ENCODE data around the gene POM121C. TPM values are rescaled to one million over a fixed set of nuclear protein-coding genes. Genes with fewer than 3 reads are reported as not detected.

POM121C gene
- total and polyA plus RNA-seq, 2 of the 4 experiments (the other 2 are of a cell fraction): 6.1 to 18.3 TPM

DNA sequence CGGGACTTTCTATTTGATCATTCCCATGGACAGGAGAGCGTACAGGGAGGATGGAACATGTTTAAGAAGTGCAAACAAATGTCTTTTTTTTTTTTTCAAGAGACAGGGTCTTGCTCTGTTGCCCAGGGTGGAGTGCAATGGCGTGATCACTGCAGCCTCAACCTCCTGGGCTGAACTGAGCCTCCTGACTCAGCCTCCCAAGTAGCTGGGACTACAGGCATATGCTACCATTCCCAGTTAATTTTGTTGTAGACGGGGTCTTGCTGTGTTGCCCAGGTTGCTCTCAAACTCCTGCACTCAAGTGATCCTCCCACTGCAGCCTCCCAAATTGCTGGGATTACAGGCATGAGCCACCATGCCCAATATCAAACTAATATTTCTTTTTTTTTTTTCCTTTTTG lies 46.5 kb upstream of the POM121C start:
- ChIA-PET POLR2A (ENCODE audit: unreplicated experiment) (no interaction called here), CTCF (no interaction called here)
- Histone ChIP-seq H4K5ac (ENCODE audit: low read depth, low read length) (no peak overlapping the region), H2BK120ac (ENCODE audit: low read depth, low read length) (no peak overlapping the region), H3K79me1 (ENCODE audit: low read depth in 1 of 2, low read length in 2 of 2) (peaks cover 2 to 8% of the 10 kb centered on the region in 2 experiments; a peak in 2 of 4 replicates), H3K4ac (ENCODE audit: low read depth, low read length) (no peak overlapping the region), H3K4me1 (ENCODE audit: control insufficient read depth, insufficient read depth, low read length) (peaks cover 7% of the 10 kb centered on the region), H3K36me3 (ENCODE audit: control insufficient read depth, insufficient read depth, low read length) (peaks cover 15% of the 10 kb centered on the region), H3K9me1 (ENCODE audit: insufficient read depth, low read length) (peaks cover 11% of the 10 kb centered on the region; the same call in 1 of the 2 replicates), H3K4me2 (ENCODE audit: low read depth, low read length) (no peak overlapping the region), H3K9ac (ENCODE audit: low read depth, low read length) (no peak overlapping the region), H4K91ac (ENCODE audit: insufficient read depth, low read depth, low read length) (no peak overlapping the region), H3K56ac (ENCODE audit: extremely low read depth, insufficient read depth, low read length) (no peak overlapping the region), H3K23ac (ENCODE audit: low read depth, low read length) (no peak overlapping the region), H3K27me3 (ENCODE audit: control insufficient read depth, insufficient read depth, low read length) (peaks cover 6% of the 10 kb centered on the region; the same call in 1 of the 2 replicates), H2AFZ (replicated peaks; ENCODE audit: low read length, poor library complexity) (no peak overlapping the region), H2BK15ac (ENCODE audit: low read depth, low read length) (no peak overlapping the region), H2AK9ac (replicated peaks; ENCODE audit: low read depth, low read length, poor library complexity) (no peak overlapping the region), H4K8ac (ENCODE audit: low read depth in 2 of 2, low read length in 2 of 2) (no peak overlapping the region), H3K9me3 (ENCODE audit: control insufficient read depth, insufficient read depth, low read length) (no peaks in the 10 kb centered on the region), H2AK5ac (ENCODE audit: low read depth, low read length) (no peak overlapping the region), H2BK20ac (ENCODE audit: low read depth, low read length) (no peak overlapping the region), H3K14ac (replicated peaks; ENCODE audit: low read depth, low read length) (no peak overlapping the region), H3K27ac (ENCODE audit: insufficient read depth, low read length) (no peak overlapping the region), H2BK5ac (ENCODE audit: low read depth, low read length, poor library complexity, severe bottlenecking) (no peak overlapping the region), H3K18ac (ENCODE audit: low read depth, low read length) (no peak overlapping the region), H4K20me1 (ENCODE audit: insufficient read depth, low read length) (peaks cover 13% of the 10 kb centered on the region), H3K4me3 (ENCODE audit: insufficient read depth, low read depth, low read length) (no peak overlapping the region)
- dilution Hi-C loops (cut with HindIII; ENCODE audit: low sequenced_read_pairs, unreplicated experiment): no loop called here
- intact Hi-C loops (cut with micrococcal nuclease): no loop called here
- in situ Hi-C loops (cut with MboI; ENCODE audit: low sequenced_read_pairs): loop anchor here (10.0 to 25.0 kb wide), 2 partner anchors 222 to 505 kb away; partner anchors contain the start of genes MDH2 and STYXL1
- no peak for ATAC-seq (ENCODE audit: low read depth)
- no TSS peak for BruUV-seq (replicated peaks)
- TF ChIP-seq, protein P1, sequence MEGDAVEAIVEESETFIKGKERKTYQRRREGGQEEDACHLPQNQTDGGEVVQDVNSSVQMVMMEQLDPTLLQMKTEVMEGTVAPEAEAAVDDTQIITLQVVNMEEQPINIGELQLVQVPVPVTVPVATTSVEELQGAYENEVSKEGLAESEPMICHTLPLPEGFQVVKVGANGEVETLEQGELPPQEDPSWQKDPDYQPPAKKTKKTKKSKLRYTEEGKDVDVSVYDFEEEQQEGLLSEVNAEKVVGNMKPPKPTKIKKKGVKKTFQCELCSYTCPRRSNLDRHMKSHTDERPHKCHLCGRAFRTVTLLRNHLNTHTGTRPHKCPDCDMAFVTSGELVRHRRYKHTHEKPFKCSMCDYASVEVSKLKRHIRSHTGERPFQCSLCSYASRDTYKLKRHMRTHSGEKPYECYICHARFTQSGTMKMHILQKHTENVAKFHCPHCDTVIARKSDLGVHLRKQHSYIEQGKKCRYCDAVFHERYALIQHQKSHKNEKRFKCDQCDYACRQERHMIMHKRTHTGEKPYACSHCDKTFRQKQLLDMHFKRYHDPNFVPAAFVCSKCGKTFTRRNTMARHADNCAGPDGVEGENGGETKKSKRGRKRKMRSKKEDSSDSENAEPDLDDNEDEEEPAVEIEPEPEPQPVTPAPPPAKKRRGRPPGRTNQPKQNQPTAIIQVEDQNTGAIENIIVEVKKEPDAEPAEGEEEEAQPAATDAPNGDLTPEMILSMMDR (conservative IDR thresholded peaks at IDR 0.05; ENCODE audit: low read depth, low read length): no peak
- TF ChIP-seq RCOR1 (IDR thresholded peaks at IDR 0.05; ENCODE audit: insufficient replicate concordance, low read length) (no peak), MXI1 (IDR thresholded peaks at IDR 0.05; ENCODE audit: borderline replicate concordance, low read depth, low read length) (no peak), RAD21 (IDR thresholded peaks at IDR 0.05; ENCODE audit: low read length) (no peak), MAFK (IDR thresholded peaks at IDR 0.05; ENCODE audit: low read depth, low read length) (no peak), BHLHE40 (IDR thresholded peaks at IDR 0.05; ENCODE audit: low read depth, low read length) (no peak), CHD1 (IDR thresholded peaks at IDR 0.05; ENCODE audit: low read depth, low read length) (no peak), SMC3 (IDR thresholded peaks at IDR 0.05; ENCODE audit: low read depth, low read length) (no peak), RFX5 (IDR thresholded peaks at IDR 0.05; ENCODE audit: low read depth, low read length) (no peak), FOS (IDR thresholded peaks at IDR 0.05; ENCODE audit: low read depth, low read length) (no peak), NFE2L2 (IDR thresholded peaks at IDR 0.05; ENCODE audit: low read depth, low read length) (no peak), CEBPB (IDR thresholded peaks at IDR 0.05; ENCODE audit: low read depth, low read length) (no peak), POLR2A (IDR thresholded peaks at IDR 0.05; ENCODE audit: low read depth, low read length) (no peak)
- TF ChIP-seq, protein P2, sequence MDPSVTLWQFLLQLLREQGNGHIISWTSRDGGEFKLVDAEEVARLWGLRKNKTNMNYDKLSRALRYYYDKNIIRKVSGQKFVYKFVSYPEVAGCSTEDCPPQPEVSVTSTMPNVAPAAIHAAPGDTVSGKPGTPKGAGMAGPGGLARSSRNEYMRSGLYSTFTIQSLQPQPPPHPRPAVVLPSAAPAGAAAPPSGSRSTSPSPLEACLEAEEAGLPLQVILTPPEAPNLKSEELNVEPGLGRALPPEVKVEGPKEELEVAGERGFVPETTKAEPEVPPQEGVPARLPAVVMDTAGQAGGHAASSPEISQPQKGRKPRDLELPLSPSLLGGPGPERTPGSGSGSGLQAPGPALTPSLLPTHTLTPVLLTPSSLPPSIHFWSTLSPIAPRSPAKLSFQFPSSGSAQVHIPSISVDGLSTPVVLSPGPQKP (IDR thresholded peaks at IDR 0.05; ENCODE audit: borderline replicate concordance, low read depth, low read length): no peak
- no peak for DNase-seq
- 100% methylated on average over 2 of the region's 4 CpGs; no CpG with 5 or more reads in 1 of the 2 experiments for WGBS, 2 experiments (ENCODE audit: extremely low coverage in 2 of 2, insufficient read length in 1 of 2)
